LHCN-M2 (cell line): ENCODE results near the gene ATF6B. TPM values are rescaled to one million over a fixed set of nuclear protein-coding genes. Genes with fewer than 3 reads are reported as not detected.

ENCODE experiments used
- DNase-seq: peaks from one replicate; pipeline ENCODE4 v3.0.0-alpha.2; 2012; ENCODE audit warnings: low read depth
- total RNA-seq: library from RNA; depleted of rRNA; stranded (reverse); fragments of >200 nt; gene quantifications from 2 replicates; pipeline ENCODE4 v1.2.3, GENCODE V29; 2014

The ATF6B gene
- total RNA-seq, 1 experiment from 2014 or later, result 34.7 TPM

DNA sequence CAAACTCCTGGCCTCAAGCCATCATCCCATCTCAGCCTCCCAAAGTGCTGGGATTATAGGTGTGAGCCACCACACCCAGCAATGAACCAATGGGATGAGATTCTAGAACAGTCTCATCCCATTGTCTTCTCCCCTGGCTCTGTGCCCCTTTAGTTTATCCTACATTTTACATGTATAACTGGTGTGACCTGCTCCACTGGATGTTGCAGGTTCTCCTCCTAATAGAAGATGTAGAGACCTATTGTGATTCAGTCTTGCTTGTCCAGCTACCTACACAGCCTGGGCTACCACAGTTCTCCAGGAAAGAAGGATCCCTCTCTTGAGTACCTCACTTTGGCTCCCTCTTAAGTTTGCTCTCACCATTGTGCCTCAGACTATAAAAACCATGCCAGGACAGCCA is 4.1 kb upstream of the ATF6B start:
- DNase-seq, result no peak

DNA sequence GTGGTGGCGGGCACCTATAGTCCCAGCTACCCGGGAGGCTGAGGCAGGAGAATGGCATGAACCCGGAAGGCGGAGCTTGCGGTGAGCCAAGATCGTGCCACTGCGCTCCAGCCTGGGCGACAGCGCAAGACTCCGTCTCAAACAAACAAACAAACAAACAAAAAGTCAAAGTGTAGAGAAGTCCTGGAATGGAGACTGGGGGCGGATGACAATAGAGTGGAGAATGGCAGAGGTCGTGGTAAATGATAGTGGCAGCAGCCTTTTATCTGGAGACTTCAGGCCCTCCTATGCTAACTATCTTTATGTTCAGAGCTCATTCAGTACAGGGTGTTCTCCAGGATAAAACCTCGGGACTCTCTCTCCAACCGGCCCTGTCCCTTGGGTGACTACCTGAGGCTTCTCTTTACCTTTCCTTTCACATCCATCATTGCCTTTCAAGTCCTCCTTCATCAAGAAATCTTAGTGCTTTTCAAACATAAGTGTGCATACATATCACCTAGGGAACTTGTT is 3.4 kb upstream of the ATF6B start:
- no peak for DNase-seq

DNA sequence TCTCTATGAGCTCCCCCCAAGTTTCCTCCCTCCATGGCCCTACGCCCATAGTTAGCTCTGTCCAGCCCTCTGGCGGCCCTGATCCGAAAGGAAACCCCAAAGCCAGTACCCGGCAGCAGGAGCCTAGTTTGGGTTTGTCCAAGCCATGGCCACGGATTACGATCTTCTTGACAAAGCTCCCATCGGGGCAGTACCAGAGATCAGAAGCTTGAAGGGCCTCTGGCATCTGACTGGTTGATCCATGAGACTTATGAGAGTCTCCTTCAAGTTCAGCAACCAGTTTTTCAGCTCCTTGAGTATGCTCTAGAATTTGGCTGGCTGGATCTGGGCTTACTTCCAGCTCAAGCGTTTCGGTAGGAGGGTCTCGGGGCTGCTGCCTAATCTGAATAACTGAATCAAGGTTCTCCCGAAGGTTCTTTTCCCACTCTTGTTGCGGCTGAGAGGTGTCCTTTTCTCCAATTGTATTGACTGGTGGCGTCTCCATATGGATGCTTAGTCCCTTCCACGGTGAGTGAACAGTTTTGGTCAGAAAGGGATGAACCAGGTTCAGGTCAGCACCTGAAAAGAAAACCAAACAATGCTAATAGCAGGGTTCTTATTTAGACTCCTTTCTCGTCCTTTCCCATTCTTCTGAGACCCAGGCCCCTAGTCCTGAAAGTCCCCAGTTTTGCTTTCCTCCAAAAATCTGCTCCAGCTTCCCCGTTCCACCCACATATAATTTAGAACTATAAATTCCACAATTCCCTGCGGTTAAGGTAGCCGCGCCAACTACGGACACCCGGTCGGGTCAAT is 1.4 kb upstream of the ATF6B start:
- DNase-seq, result no peak

DNA sequence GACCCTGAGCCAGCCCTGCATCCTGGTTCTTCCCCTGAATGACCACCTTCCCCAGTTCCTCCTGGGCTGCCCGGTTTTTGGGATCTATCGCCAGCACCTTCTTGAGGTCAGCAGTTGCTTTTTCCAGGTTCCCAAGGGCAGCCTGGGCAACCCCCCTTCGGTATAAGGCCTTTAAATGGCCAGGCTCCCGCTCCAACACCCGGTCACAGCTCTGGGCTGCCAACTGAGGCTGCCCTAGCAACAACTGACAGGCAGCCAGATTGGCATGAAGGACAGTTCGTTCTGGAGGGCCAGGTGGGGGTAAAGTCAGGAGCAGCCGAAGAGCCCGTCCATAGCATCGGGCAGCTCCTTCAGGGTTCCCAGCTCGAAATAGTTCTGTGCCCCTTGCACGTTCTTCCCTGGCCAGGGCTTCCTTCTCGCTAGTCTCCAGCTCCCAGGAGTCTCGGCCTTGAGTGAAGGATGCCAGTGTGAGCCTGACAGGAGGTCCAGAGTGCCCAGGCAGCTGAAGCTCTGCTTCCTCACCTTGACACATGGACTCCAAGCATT is 778 bp upstream of the ATF6B start:
- no peak for DNase-seq

DNA sequence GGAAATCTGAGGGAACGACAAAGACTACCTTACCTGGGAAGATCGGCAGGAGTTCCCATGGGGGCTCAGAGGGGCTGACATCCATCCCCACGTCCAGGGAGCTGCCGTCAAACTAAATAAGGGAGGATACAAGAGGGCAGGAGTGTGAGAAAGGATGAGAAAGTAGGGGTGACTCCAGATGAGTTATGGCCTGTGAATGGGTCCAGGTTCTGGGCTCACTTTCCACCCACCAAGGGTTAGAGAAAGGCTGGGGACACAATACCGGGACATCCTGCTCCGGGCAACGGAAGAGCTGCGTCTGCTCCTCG is 683 bp downstream of the ATF6B start:
- no peak for DNase-seq

DNA sequence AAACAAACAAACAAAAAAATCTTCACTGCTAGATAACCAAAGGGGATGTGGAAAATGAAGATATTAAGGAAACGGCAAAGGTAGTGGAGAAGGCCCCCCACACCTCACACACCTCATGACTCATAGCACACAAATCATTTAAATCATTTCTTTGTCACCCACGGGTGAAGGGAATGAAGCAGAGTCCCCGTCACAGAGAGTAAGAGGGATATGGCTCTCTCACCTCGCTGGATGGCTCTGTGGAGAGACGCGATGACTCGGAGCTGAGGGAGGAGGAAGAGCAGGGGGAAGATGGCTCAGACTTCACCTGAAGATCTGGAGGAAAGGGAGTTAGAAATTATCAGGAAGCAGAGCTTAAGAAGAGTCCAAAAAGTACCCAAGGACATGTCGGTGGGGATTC is 1.2 kb downstream of the ATF6B start:
- DNase-seq, result no peak

DNA sequence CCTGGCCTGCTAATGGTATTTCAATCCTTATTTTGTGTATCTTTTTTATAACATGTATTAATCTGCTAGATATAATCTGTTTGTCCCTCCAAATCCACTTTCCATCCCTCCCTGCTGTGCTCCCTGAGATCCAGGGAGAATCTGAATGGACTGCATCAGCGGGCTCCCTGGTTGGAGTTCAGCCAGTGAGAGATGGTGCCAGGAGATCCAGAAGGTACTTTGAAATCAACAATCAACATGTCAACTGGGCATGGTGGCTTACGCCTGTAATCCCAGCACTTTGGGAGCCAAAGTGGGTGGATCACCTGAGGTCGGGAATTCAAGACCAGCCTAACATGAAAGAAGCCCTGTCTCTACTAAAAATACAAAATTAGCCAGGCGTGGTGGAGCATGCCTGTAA is 4.4 kb downstream of the ATF6B start:
- no peak for DNase-seq

DNA sequence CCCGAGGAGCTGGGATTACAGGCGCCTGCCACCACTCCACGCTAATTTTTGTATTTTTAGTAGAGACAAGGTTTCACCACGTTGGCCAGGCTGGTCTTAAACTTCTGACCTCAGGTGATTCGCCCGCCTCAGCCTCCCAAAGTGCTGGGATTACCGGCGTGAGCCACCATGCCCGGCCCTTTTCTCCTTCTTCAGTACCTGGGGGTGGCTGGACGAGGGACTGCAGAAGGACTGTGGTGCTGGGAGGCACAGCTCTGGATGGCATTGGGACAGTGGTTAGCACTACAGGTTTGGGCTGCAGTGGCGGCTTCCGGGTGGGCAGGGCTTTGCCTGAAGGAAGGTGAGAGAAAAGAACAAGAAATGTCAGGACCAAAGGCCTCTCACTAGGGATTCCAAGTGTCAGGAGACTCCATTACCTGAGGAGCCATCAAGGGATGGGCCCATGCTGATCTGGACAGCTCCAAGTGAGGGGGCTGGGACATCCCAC is 7.4 kb downstream of the ATF6B start:
- no peak for DNase-seq

DNA sequence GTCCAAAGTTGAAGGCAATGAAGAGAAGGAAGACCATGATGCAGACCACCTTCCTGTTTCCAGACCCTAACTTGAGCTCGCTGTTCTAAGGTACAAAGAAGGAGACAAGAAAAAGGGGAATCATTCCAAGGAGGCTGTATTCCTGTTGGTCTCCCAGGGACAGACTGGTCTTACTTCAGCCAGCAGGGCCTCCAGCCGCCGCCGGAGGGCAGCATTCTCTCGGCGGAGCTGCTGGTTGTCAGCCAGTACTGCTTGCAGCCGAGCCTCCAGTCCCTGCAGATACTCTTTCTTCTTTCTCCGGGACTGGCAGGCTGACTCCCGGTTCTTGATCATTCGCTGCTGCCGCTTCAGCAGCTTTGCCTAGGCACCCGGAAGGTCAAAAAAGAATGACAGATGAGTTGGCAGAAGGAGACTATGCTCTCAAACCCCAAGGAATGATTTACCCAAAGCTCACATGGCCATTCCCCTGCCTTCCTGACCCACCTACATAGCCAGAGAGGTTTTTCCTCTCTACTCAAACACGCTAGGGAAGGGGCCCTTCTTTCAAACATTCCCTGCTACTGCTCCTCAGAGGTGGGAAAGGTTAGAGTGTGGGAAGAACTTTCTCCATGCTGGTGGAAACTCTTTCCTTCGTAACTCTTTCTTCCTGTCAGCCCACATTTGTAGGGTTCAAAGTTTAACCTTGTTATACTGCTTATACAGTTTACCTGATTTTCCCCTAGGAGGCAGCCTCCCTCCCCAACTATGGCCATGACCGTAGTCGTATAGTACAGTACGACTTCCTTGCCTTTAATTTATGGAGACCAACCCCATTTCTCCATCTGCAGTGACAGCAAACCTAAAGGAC is 9.0 kb downstream of the ATF6B start:
- DNase-seq, result peak; percentile 67

DNA sequence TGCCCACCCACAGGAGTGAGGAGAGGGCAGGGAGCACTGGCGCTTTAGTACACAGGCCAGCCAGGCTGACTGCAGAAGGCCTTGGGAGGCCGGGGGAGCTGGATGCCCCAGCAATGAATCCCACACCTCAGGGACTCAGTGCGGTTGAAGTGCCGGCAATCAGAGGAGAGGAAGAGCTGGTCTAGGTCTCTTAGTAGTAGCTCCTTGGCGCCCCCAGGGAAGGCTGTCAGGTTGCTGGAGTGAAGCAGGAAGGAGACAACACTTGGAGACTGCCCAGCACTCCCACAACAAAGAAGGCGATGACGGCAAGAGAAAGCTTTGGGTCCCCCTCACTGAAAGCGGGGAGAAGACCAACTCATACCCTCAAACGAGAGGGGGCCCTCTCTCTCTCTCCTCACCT is 10.6 kb downstream of the ATF6B start:
- no peak for DNase-seq

DNA sequence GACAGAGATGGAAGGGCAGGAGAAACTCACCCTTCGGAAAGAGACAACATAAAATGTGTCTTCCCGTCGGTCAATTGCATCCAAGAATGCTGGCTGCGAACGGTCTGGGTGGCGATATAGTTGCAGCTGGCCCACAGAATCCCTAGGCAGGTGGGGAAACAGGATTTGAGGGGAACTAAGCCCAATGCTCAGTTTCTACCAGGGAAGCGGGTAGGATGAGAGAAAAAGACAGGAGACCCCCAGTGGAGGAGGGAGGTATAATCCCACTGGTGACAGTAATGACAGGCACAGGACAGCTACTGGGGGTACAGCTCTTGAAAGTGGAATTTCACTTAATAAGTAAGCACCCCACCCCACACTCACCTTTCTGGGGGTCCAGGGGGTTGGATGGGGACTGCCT is 11.4 kb downstream of the ATF6B start:
- DNase-seq, result no peak

DNA sequence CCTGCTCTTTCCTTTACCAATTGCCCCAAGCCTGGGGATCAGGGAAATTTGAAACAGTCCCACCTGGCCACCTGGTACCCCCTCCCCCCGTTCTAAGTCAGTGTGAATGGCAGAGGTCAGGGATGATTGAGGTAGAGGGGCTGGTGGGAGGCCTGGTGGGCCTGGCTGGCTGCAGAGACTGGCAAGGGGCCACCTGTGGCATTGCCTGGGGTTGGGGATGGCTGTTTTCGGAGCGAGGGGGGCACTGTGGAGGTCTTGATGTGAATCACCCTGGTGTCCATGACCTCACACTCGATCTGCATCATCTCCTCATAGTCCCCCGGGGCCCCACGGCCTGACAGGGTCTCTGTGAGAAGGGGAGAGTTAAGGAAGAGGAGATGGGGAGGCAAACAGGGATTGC is 12.4 kb downstream of the ATF6B start:
- no peak for DNase-seq

DNA sequence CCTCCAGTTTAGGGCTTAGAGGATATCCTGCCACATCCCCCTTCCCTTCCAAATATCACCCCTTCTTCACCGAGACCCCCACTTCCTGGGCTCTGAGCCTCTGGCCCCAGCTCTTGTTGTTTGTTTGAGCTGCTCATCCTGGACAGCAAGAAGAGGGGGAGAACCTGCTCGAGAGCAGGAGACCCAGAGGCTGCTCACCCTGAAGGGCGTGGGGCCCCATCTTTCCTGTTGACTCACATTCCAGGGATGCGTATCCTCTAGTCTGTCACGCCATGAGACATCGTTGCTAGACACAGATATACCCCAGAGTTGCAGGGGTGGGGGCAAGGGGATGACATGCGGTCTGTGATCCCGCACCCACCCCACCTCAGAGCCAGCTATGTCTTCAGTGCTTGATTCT is 13.2 kb downstream of the ATF6B start:
- peak; percentile 75 for DNase-seq

DNA sequence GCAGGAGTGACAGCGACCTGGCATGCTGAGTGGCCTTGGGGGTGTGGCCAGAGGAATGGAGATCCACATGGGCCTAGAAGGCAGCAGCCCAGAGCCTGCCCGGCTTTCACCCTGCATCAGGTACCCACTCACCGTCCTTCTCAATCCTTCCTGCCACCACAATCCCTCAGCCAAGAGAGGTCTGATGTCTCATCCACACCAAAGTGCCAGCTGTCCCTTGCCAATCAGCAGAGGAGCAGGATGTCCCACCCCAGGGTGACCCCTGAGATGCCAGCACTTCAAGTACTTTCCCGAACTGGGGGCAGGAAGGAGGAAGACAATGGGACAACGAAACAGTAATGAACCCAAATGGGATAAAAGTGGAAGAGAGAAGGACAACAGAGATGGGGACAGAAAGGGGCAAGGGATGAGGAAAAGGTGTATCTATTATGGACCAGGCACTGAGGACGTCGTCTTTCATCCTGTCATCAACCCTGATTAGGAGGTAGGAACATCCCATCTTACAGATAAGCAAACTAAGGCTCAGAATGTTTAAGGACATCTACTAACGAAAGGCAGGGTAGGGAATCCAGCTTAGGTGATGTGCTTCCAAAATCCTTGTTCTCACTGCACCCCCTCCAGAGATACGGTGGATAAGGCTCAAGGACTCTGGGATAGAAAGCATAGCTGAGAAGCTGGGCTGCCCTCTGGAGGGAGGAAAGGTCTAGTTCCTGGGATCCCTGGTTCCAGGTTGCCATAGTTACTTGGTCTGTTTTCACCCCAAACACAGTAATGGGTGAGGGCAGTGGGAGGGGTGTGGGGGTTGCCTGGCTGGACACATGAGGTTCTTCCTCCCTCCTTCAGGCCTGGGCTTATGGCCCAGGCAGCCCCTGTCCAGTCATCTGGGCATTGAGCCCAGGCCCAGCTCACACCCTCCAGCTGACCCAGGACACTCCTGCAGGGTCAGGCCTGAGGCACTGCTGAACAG is 14.4 kb downstream of the ATF6B start:
- DNase-seq, result peak; percentile 98

DNA sequence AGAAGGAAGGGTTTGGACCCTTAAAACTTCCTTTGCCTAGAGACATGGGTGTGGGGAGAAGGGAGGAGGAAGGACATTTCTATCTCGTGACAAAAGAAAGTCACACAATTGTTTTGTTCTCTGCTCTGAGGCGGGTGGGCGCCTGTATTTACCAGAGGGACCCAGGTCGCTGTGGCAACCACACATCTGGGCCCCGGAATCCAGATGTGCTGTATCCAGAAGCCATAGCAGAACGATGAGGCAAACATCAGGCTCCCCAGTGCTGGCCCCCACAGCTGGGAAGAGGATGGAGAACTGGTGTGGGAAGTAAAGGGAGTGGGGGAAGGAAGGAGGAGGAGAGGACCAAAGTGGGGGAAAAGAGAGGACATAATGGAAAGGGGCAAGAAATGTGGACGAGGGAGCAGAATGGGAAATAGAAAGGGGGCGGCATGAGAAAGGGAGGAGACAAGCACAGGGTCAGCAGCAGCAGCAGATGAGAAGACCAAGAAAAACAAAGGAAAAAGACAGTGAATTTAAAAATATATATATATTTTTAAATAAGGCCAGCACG is 15.5 kb downstream of the ATF6B start:
- no peak for DNase-seq

DNA sequence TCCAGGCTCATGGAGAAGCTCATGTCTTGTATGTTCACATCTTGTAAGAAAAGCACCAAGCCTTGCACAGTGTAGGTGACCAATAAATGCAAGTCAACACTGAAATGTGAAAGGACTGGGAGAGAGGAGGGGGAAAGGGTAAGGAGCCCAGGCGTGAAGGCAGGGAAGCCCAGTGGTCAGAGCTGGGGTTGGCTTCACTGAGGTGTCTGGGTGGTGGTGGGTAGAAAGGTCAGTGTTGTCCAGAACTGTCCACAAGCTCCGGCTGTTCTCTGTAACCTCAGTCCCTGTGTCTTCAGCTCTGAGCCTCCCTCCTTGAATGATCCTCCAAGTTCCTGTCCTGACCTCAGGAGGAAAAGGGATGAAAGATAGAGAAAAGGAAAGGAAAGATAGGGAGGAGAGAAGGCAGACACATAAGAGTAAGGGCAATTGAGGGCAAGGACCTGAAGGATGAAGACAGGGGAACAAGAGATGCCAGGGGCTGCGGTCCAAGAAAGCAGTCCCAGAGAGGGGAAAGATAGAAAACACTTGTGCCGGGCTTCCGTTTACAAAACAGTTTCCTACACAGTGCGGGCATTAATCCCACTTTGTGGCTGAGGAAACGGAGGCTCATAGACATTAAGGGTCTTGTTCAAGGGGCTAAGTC is 16.5 kb downstream of the ATF6B start:
- DNase-seq, result no peak

DNA sequence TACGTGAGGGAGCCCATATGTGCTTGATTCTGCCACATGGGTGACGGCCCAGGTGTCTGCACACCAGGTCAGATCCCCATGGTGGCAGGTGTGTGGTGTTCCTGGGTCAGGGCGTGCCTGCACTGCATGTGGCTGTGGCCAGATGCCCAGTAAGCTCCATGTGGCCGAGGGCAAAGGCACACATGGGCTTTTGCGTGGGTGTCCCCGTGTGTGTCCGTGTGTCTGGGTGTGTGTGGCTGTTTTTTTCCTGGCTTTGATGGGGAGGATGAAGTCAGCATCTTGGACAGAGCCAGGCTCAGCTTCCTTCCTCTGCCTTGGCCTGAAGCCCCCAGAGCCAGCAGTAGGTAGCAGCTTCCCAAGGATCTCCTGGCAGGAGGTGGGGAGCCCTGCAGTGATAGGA is 17.4 kb downstream of the ATF6B start:
- no peak for DNase-seq

DNA sequence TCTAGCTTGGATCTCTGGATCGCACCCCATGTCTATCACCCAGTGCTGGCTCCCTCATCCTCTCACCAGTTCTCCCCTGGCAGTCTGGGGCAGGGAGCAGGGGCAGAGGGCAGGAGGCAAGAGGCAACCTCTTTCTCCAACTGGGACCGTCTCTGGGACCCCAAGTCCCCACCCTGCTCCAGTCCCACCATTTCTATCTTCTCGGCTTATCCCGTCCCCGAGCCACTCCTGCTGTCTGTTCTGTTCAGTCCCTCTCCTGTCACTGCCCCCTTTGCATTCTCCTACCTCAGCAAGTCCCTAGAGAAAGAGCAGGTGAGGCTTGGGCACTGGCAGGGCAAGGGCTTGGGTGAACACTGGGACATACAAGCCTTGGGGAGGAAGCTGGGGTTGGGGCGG is 18.3 kb downstream of the ATF6B start:
- no peak for DNase-seq

DNA sequence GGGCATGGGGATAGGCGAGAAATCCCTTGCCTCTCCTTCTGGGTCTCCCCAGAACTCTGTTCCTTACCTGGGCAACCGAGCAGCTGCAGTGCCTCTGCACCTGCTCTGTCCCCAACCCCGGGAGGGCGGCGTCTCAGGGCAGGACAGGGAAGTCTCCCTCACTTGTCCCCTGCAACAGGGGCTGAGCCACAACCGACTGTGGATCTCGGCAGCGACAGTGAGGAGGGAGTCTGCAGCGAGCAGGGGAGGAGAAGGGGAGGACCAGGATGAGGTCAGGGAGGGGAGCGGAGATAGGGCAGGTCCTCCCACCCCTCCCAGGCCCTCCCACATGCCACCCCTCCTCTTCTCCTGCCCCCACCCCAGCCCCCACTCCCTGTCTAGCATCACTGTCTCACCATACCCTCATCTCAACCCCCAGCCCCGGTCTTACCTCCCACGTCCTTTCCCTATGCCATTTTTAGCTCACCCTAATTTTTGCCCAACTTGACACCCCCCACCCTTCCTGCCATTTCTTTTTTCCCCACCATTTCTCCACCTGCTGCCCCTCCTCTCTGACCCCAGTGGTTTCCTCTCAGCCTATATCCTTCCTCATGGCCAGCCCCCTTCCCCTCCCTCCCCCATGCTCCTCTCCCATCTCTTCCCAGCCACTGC is 18.8 kb downstream of the ATF6B start, which contains the start of gene TNXB:
Gene TNXB, minus strand, starts transcription at position 225 of the 651 bp plus-strand sequence. CDS start 11,140 bp downstream, outside the sequence.
- DNase-seq, result no peak

DNA sequence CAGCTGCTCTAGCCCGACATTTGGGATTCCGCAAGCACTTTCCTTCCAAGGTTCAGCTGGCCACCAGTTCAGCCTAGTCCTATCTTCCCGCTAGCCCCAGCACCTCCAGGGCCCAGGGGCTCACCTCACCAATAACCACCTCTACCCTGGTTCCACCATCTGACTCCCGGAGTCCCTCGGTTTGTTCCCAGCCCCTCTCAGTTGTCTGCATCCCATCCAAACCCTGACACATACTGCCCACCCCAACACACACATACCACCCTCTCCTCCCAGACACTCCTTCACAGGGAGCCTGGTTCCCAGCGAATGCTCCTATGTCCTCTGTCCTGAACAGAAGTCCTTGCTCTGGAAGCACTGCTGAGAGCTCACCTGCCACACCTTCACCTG is 19.3 kb downstream of the ATF6B start:
- DNase-seq, result no peak
